GM18519 (cell line): ENCODE measurements around the gene UNC45A.
"Not testable (repeated sequence)": the region's sequence is repeated elsewhere in the genome, so short reads cannot be mapped to it uniquely, and the experiment has no call there.

Source experiments
- ATAC-seq: cut with Tn5 transposase; IDR thresholded peaks from one replicate; pipeline ENCODE4 v1.9.1; 2021; ENCODE audit warnings: mild to moderate bottlenecking, moderate library complexity; ENCODE audit not compliant: unreplicated experiment, low FRiP score

UNC45A gene

GRCh38 chr15:90903733-90904536 is 31.1 kb upstream of the UNC45A start:
- ATAC-seq, result no peak

- ATAC-seq, result no peak
Measured at GRCh38 chr15:90904746-90905145, 30.3 kb upstream of the UNC45A start.

- no peak for ATAC-seq
Measured at GRCh38 chr15:90905306-90906180, 29.5 kb upstream of the UNC45A start.

- ATAC-seq, result no peak
Measured at GRCh38 chr15:90906181-90906849, 28.8 kb upstream of the UNC45A start.

GRCh38 chr15:90907051-90907660 is 27.9 kb upstream of the UNC45A start:
- no peak for ATAC-seq

GRCh38 chr15:90907838-90908507 is 27.1 kb upstream of the UNC45A start:
- no peak for ATAC-seq

GRCh38 chr15:90909449-90909848 is 25.6 kb upstream of the UNC45A start:
- ATAC-seq, result not testable (repeated sequence)

- ATAC-seq, result no peak
Measured at GRCh38 chr15:90909976-90910375, 25.1 kb upstream of the UNC45A start.

GRCh38 chr15:90910441-90911301 is 24.4 kb upstream of the UNC45A start:
- ATAC-seq, result no peak

GRCh38 chr15:90911302-90911623 is 23.8 kb upstream of the UNC45A start:
- no peak for ATAC-seq

- no peak for ATAC-seq
Measured at GRCh38 chr15:90911906-90912769, 22.9 kb upstream of the UNC45A start.

GRCh38 chr15:90912770-90913075 is 22.4 kb upstream of the UNC45A start:
- no peak for ATAC-seq

- ATAC-seq, result no peak
Measured at GRCh38 chr15:90913398-90913944, 21.6 kb upstream of the UNC45A start.

GRCh38 chr15:90914305-90915080 is 20.6 kb upstream of the UNC45A start:
- no peak for ATAC-seq

GRCh38 chr15:90915216-90915807 is 19.8 kb upstream of the UNC45A start:
- ATAC-seq, result no peak

- no peak for ATAC-seq
Measured at GRCh38 chr15:90915808-90916440, 19.2 kb upstream of the UNC45A start.

- ATAC-seq, result no peak
Measured at GRCh38 chr15:90916461-90916860, 18.6 kb upstream of the UNC45A start.
